K562 (cell line): Measurements from ENCODE around the gene SLC1A7. TPM values are rescaled to one million over a fixed set of nuclear protein-coding genes. Genes with fewer than 3 reads are reported as not detected.

Experiments used
- ATAC-seq: fragments of 200-7000 bp; cut with Tn5 transposase; 3 replicates; pipeline ENCODE4 v1.9.1; 2020; ENCODE audit warnings: moderate library complexity
- BruUV-seq: library from RNA; stranded (reverse); fragments of 400-500 nt; replicated peaks from 2 replicates; lab custom pipeline; 2021; lab: Mats Ljungman, UMichigan
- CTCF ChIA-PET: fragments of 300-600 bp; formaldehyde crosslinking; extraction: SDS; loops from one replicate; lab custom pipeline; 2021; ENCODE audit warnings: low intra/inter-chr PET ratio; lab: Yijun Ruan, JAX
- POLR2A ChIA-PET: fragments of 300-600, 350-650 bp; sonication (Branson Sonifier 250); formaldehyde crosslinking; extraction: SDS; loops from one replicate; lab custom pipeline; 2021; ENCODE audit warnings: antibody characterized with exemption, inconsistent platforms; lab: Yijun Ruan, JAX
- DNase-seq, 4 experiments: peaks; one replicate each; pipeline versions ENCODE4 v3.0.0 to v3.0.0-alpha.2; 2011 to 2018; ENCODE audit warnings: low spot score in 3 of 4, mixed read lengths in 3 of 4; ENCODE audit errors: extremely low read depth in 1 of 4
- FAIRE-seq: peaks from 2 replicates; lab custom pipeline; 2011; peaks lifted over from hg19 to GRCh38; lab: Jason Lieb, UNC
- H2AFZ ChIP-seq: 2 replicates; pipeline ENCODE4 v1.6.0; 2011; ENCODE audit warnings: low read depth, low read length, control low read depth, inconsistent platforms
- H3K27ac ChIP-seq: fragments of 200-600 bp; 3 replicates; pipeline ENCODE4 v1.8.0; 2011; ENCODE audit warnings: low read depth, mild to moderate bottlenecking, control low read depth, inconsistent platforms, low read length, moderate library complexity, mixed read lengths; ENCODE audit errors: extremely low read depth
- H3K27me3 ChIP-seq, 2 experiments: fragments of 300-600 bp in 1 of 2; 2 replicates in 1 of 2; 3 replicates in 1 of 2; pipeline versions ENCODE4 v1.6.0 to v1.8.0; 2011; ENCODE audit warnings: inconsistent platforms in 2 of 2, low read length in 2 of 2, mild to moderate bottlenecking in 1 of 2, mixed read lengths in 1 of 2, moderate library complexity in 1 of 2; ENCODE audit not compliant: control insufficient read depth in 2 of 2, insufficient read depth in 2 of 2
- H3K36me3 ChIP-seq: fragments of 300-600 bp; 3 replicates; pipeline ENCODE4 v1.8.0; 2011; ENCODE audit warnings: mild to moderate bottlenecking, low read length, inconsistent platforms; ENCODE audit not compliant: control insufficient read depth, insufficient read depth
- H3K4me1 ChIP-seq, 2 experiments: fragments of 200-600 bp in 1 of 2; replicated peaks in 1 of 2; 2 replicates in 1 of 2; 3 replicates in 1 of 2; pipeline versions ENCODE4 v1.5.1 to v1.8.0; 2011; ENCODE audit warnings: inconsistent platforms in 2 of 2, low read length in 2 of 2, mild to moderate bottlenecking in 1 of 2, mixed read lengths in 1 of 2, moderate library complexity in 1 of 2; ENCODE audit not compliant: control insufficient read depth in 2 of 2, insufficient read depth in 2 of 2
- H3K4me2 ChIP-seq: 2 replicates; pipeline ENCODE4 v1.6.1; 2011; ENCODE audit warnings: low read length, control low read depth, inconsistent platforms, mixed read lengths; ENCODE audit not compliant: insufficient read depth
- H3K4me3 ChIP-seq: fragments of 200-600 bp; sonication (generic), shearing (Covaris generic); 2 replicates; pipeline ENCODE4 v1.5.1; 2016; ENCODE audit warnings: control low read depth, inconsistent platforms
- H3K79me2 ChIP-seq: fragments of 200-600 bp; 3 replicates; pipeline ENCODE4 v1.8.0; 2011; ENCODE audit warnings: low read length, inconsistent platforms; ENCODE audit not compliant: control insufficient read depth, insufficient read depth
- H3K9ac ChIP-seq, 2 experiments: 2 replicates each; pipeline versions ENCODE4 v1.6.0 to v1.6.1; 2011; ENCODE audit warnings: low read depth in 2 of 2, low read length in 2 of 2, control low read depth in 1 of 2, inconsistent platforms in 1 of 2, mild to moderate bottlenecking in 1 of 2, mixed read lengths in 1 of 2; ENCODE audit not compliant: insufficient read depth in 1 of 2
- H3K9me1 ChIP-seq: one replicate; pipeline ENCODE4 v1.6.0; 2011; ENCODE audit warnings: inconsistent platforms, mild to moderate bottlenecking, low read length, moderate library complexity; ENCODE audit not compliant: control insufficient read depth, insufficient read depth
- H3K9me3 ChIP-seq: replicated peaks from 2 replicates; pipeline ENCODE4 v1.5.1; 2011; ENCODE audit warnings: low read depth, low read length, inconsistent platforms; ENCODE audit not compliant: control insufficient read depth, insufficient read depth
- H4K20me1 ChIP-seq: replicated peaks from 2 replicates; pipeline ENCODE4 v1.6.1; 2011; ENCODE audit warnings: low read length, inconsistent platforms, mixed read lengths; ENCODE audit not compliant: control insufficient read depth, insufficient read depth
- CBFB ChIP-seq: sonication (generic); formaldehyde crosslinking; IDR thresholded peaks from 2 replicates; pipeline ENCODE4 v1.4.0; 2020; ENCODE audit warnings: mild to moderate bottlenecking, missing genetic modification reagents
- CBX1 ChIP-seq: sonication (generic); IDR thresholded peaks from 2 replicates; pipeline ENCODE4 v1.6.1; 2016; ENCODE audit warnings: antibody characterized with exemption, low read depth, mild to moderate bottlenecking
- CBX8 ChIP-seq: fragments of 200-600 bp; sonication (generic); IDR thresholded peaks from 2 replicates; pipeline ENCODE4 v1.6.1; 2012; ENCODE audit warnings: borderline replicate concordance, mixed run types, low read depth, mild to moderate bottlenecking, moderate library complexity, mixed read lengths, low read length, control low read depth, inconsistent platforms; ENCODE audit not compliant: poor library complexity, severe bottlenecking; ENCODE audit errors: extremely low read depth
- E2F3 ChIP-seq: fragments of 250-450 bp; sonication (Bioruptor Pico); IDR thresholded peaks from 2 replicates; pipeline ENCODE4 v1.4.0; 2020; ENCODE audit warnings: mild to moderate bottlenecking
- MLLT1 ChIP-seq, 2 experiments: fragments of 450-650 bp; IDR thresholded peaks; 2 replicates each; pipeline ENCODE4 v1.6.1; 2016
- NR3C1 ChIP-seq: sonication (generic); formaldehyde crosslinking; IDR thresholded peaks from 2 replicates; pipeline ENCODE4 v1.8.1; 2022; ENCODE audit warnings: missing genetic modification reagents
- NR4A1 ChIP-seq, 2 experiments: fragments of 250-450 bp in 1 of 2; fragments of 450-650 bp in 1 of 2; sonication (Bioruptor Pico) in 1 of 2; IDR thresholded peaks; 2 replicates each; pipeline versions ENCODE4 v1.4.0 to v1.6.1; 2016 to 2020; ENCODE audit warnings: mild to moderate bottlenecking in 2 of 2, missing compliant biosample characterization in 1 of 2, missing genetic modification characterization in 1 of 2, moderate library complexity in 1 of 2
- PATZ1 ChIP-seq: fragments of 250-450 bp; sonication (Bioruptor Pico); IDR thresholded peaks from 2 replicates; pipeline ENCODE4 v1.5.0; 2020; ENCODE audit warnings: mild to moderate bottlenecking, borderline replicate concordance
- PRDM10 ChIP-seq: fragments of 450-650 bp; IDR thresholded peaks from 2 replicates; pipeline ENCODE4 v1.6.1; 2018; ENCODE audit not compliant: partially characterized antibody
- ZBTB17 ChIP-seq: fragments of 450-650 bp; formaldehyde crosslinking; IDR thresholded peaks from 2 replicates; pipeline ENCODE4 v1.4.0; 2020; ENCODE audit warnings: mild to moderate bottlenecking
- ZFP30 ChIP-seq: fragments of 250-450 bp; sonication (Bioruptor Pico); IDR thresholded peaks from 2 replicates; pipeline ENCODE4 v1.8.0; 2022; ENCODE audit warnings: moderate library complexity, mild to moderate bottlenecking, inconsistent platforms, borderline replicate concordance
- ZKSCAN8 ChIP-seq: fragments of 200-800 bp; sonication (Bioruptor generic); IDR thresholded peaks from 2 replicates; pipeline ENCODE4 v1.6.1; 2016; ENCODE audit warnings: missing genetic modification characterization, missing compliant biosample characterization
- ZNF282 ChIP-seq: sonication (generic); formaldehyde crosslinking; IDR thresholded peaks from 2 replicates; pipeline ENCODE4 v1.8.1; 2023; ENCODE audit warnings: missing genetic modification reagents
- WGBS: fragments of 100-300 bp; shearing (Covaris generic); methylation state at CpG from one replicate; pipeline ENCODE4 v1.1.6; 2016; ENCODE audit warnings: low coverage, mixed read lengths; ENCODE audit not compliant: insufficient coverage; ENCODE audit errors: missing lambda C conversion rate; 5-methylcytosine and 5-hydroxymethylcytosine counted together
- in situ Hi-C: fragments of 300-500 bp; cut with MboI; formaldehyde crosslinking; loops from 4 replicates; pipeline ENCODE4 v1.15.0; 2018; ENCODE audit warnings: inconsistent platforms, mixed read lengths
- intact Hi-C: fragments of 100-400 bp; cut with micrococcal nuclease; formaldehyde crosslinking; loops from 2 replicates; pipeline ENCODE4 v1.14.2; 2022
- polyA plus RNA-seq, 8 experiments: library from polyadenylated mRNA; depleted of rRNA in 4 of 8; stranded (reverse) in 5 of 8; unstranded in 3 of 8; fragments of >200 nt; fragmentation: Nextera tagmentation in 2 of 8; fragmentation: Illumina TruSeq in 1 of 8; extraction: Ambion mirVana in 2 of 8; extraction: Trizol in 1 of 8; gene quantifications; 2 replicates each; pipeline versions ENCODE4 v1.2.1 to v1.2.3, GENCODE V29; 2011 to 2014; ENCODE audit warnings: inconsistent platforms in 1 of 8, missing spikeins in 1 of 8
- total RNA-seq, 7 experiments: library from RNA; depleted of rRNA in 6 of 7; stranded (reverse); fragments of >200 nt in 6 of 7; fragmentation: Illumina TruSeq in 2 of 7; extraction: Trizol in 2 of 7; gene quantifications; 2 replicates each; pipeline versions ENCODE4 v1.2.1 to v1.2.3, GENCODE V29; 2011 to 2021; ENCODE audit warnings: low replicate concordance in 1 of 7

SLC1A7 gene
- total and polyA plus RNA-seq, 9 of the 15 experiments (the other 6 are each of a cell fraction or from before 2014, with no cell fraction given), result 0.07 TPM; not detected in 8

DNA sequence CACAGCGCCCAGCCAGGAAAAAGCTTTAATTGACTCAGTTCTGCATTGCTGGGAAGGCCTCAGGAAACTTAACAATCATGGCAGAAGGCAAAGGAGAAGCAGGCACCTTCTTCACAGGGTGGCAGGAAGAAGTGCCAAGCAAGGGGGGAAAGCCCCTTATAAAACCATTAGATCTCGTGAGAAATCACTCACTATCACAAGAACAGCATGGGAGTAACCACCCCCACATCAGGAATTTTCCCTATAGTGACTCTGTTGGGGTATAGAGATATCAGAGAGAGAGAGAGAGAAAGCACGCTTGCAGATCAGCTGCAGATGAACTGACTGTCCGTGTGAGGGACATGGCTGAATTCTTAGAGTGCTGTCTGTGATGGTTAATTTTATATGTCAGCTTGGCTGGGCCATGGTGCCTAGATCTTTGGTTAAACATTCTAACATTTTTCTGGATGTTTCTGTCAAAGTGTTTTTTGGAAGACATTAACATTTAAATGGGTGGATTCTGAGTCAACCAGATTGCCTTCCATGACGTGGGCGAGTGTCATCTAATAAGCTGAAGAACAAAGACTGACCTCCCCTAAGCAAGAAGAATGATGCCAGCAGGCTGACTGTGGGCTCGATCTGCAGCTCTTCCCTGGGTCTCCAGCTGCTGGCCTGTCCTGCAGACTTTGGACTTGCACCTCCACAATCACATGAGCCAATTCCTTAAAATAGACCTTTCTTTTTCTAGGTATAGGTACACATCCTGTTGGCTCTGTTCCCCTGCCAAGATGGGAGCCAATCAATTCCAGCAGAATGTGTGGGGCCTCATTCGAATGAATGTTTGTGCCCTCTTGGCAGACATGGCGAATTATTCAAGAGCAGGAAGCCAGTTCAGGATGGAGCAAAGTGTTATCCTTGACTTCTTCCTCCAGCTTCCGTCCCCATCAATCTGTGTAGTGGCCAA lies 32.8 kb upstream of the SLC1A7 start:
- no peak overlapping the region for H3K4me2 ChIP-seq
- no peaks in the 10 kb centered on the region for H3K9me1 ChIP-seq
- BruUV-seq, result no TSS peak
- FAIRE-seq (no peak), DNase-seq (no peak), ATAC-seq (no peak)
- in situ Hi-C loops (loop anchor here (25.0 kb wide), 1 partner anchor 263 kb away; the partner anchor contains the start of gene ECHDC2), intact Hi-C loops (no loop called here)
- no peaks in the 10 kb centered on the region for H3K79me2 ChIP-seq
- H2AFZ ChIP-seq, result no peak overlapping the region
- no peak overlapping the region for H3K9ac ChIP-seq
- no peak overlapping the region for H3K27ac ChIP-seq
- no peaks in the 10 kb centered on the region for H3K36me3 ChIP-seq
- no peaks in the 10 kb centered on the region for H3K9me3 ChIP-seq
- no peak overlapping the region for H3K4me3 ChIP-seq
- POLR2A ChIA-PET, result interaction anchor here (1.1 kb wide), 2 partner anchors 10 to 300 kb away, joined by 3 to 4 read pairs; no protein-coding TSS in a partner anchor
- no peaks in the 10 kb centered on the region for H4K20me1 ChIP-seq
- H3K27me3 ChIP-seq, result peaks cover 34 to 58% of the 10 kb centered on the region in 2 experiments
- WGBS, result 1% methylated on average over 10 of the region's 10 CpGs
- H3K4me1 ChIP-seq, result no peaks in the 10 kb centered on the region; a peak in 2 of 5 replicates
- CTCF ChIA-PET, result interaction anchor here (0.6 kb wide), 1 partner anchor 399 kb away, joined by 4 read pairs; no protein-coding TSS in a partner anchor
- no peak for TF ChIP-seq MLLT1 (IDR thresholded peaks at IDR 0.05)
- TF ChIP-seq ZFP30 (CRISPR knock-in tag), result no peak
- no peak for TF ChIP-seq ZBTB17 (CRISPR knock-in tag)
- TF ChIP-seq CBX1, result no peak
- no peak for TF ChIP-seq ZNF282 (CRISPR knock-in tag)
- no peak for TF ChIP-seq CBX8
- no peak for TF ChIP-seq NR3C1 (CRISPR knock-in tag)
- no peak for TF ChIP-seq CBFB (CRISPR knock-in tag)
- TF ChIP-seq PRDM10, result no peak
- TF ChIP-seq E2F3 (CRISPR knock-in tag), result no peak
- no peak for TF ChIP-seq ZKSCAN8
- no peak for TF ChIP-seq PATZ1 (CRISPR knock-in tag)
- TF ChIP-seq NR4A1 (CRISPR knock-in tag; IDR thresholded peaks at IDR 0.05), result no peak
- no peak for TF ChIP-seq NR4A1 (tag; IDR thresholded peaks at IDR 0.05)
